ENCODE measurements around the gene SORBS1. TPM values are rescaled to one million over a fixed set of nuclear protein-coding genes. Genes with fewer than 3 reads are reported as not detected.

The SORBS1 gene
- polyA plus RNA-seq, 1 experiment, result 0.40 TPM

DNA sequence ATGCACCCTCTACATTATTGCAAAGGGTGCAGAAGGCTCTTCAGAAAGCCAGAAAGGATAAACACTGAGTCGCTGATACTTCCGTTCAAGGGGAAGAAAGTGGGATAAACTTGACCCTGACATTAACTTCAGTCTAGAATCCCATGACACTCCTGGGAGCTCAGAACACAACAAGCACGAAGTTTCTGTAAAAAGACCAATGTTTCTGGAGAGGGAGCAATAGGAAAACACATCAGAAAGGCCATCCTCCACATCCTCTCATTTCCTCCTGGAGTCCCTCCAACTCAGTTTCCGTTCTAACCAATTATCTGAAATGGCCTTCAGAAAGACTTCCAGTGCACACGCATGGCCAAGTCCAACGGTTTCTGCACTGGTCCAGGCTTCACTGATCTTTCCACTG lies 113.5 kb downstream of the SORBS1 start:
- H3K4me3 ChIP-seq (ENCODE audit: low read depth, low read length), result no peak overlapping the region
- H3K9me3 ChIP-seq (ENCODE audit: control insufficient read depth, insufficient read depth, low read length), result no peaks in the 10 kb centered on the region
- H3K27ac ChIP-seq (ENCODE audit: low read depth, low read length), result no peak overlapping the region
- CTCF ChIA-PET, result interaction anchor here (0.5 to 10.7 kb wide), 4 partner anchors 15 to 264 kb away, joined by 3 to 118 read pairs (median 6); no protein-coding TSS in a partner anchor
- POLR2A ChIA-PET, result no interaction called here
- H3K27me3 ChIP-seq (ENCODE audit: control insufficient read depth, insufficient read depth, low read length), result peaks cover 12% of the 10 kb centered on the region
- DNase-seq (ENCODE audit: low read depth, low spot score), result no peak
- TF ChIP-seq, protein P1, sequence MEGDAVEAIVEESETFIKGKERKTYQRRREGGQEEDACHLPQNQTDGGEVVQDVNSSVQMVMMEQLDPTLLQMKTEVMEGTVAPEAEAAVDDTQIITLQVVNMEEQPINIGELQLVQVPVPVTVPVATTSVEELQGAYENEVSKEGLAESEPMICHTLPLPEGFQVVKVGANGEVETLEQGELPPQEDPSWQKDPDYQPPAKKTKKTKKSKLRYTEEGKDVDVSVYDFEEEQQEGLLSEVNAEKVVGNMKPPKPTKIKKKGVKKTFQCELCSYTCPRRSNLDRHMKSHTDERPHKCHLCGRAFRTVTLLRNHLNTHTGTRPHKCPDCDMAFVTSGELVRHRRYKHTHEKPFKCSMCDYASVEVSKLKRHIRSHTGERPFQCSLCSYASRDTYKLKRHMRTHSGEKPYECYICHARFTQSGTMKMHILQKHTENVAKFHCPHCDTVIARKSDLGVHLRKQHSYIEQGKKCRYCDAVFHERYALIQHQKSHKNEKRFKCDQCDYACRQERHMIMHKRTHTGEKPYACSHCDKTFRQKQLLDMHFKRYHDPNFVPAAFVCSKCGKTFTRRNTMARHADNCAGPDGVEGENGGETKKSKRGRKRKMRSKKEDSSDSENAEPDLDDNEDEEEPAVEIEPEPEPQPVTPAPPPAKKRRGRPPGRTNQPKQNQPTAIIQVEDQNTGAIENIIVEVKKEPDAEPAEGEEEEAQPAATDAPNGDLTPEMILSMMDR (IDR thresholded peaks at IDR 0.05; ENCODE audit: low read depth, low read length), result no peak

DNA sequence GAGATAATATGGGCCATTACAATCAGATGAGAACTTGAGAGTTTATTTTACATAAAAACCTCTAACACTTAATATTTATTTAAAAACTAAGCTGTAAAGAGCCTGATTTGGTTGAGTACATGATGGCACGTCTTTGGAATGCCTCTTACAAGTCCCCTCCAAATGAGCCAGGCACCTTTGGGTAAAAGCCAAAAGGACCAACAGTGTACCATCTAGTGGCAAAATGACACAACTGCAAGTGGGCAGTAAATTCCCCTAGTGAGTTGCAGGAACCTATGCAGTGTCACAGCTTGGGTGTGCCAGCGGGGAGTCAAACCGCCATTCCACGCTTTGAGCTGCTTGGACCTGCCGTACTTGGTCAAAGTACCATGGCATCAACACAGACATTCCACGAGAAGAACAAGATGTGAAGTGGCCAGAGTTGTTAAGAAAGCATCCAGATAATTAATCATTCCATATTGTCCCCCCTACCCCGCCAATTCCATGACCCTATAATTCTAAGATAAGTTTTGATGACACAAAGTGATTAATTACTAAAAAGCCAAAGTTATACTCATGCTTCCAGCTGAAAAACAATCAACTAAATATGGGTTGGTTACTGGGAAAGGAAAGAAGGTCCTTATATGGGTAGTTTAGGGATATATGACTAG lies 115.2 kb downstream of the SORBS1 start:
- Histone ChIP-seq H3K27ac (ENCODE audit: low read depth, low read length) (no peak overlapping the region), H3K27me3 (ENCODE audit: control insufficient read depth, insufficient read depth, low read length) (peaks cover 8% of the 10 kb centered on the region), H3K4me3 (ENCODE audit: low read depth, low read length) (no peak overlapping the region), H3K9me3 (ENCODE audit: control insufficient read depth, insufficient read depth, low read length) (no peaks in the 10 kb centered on the region)
- ChIA-PET POLR2A (no interaction called here), CTCF (interaction anchor here (0.5 to 10.7 kb wide), 20 partner anchors 8 to 1224 kb away, joined by 3 to 118 read pairs (median 4); partner anchors contain the start of gene TCTN3)
- TF ChIP-seq, protein P1 (IDR thresholded peaks at IDR 0.05; ENCODE audit: low read depth, low read length), result peak; percentile 77
- DNase-seq (ENCODE audit: low read depth, low spot score), result peak; percentile 16

DNA sequence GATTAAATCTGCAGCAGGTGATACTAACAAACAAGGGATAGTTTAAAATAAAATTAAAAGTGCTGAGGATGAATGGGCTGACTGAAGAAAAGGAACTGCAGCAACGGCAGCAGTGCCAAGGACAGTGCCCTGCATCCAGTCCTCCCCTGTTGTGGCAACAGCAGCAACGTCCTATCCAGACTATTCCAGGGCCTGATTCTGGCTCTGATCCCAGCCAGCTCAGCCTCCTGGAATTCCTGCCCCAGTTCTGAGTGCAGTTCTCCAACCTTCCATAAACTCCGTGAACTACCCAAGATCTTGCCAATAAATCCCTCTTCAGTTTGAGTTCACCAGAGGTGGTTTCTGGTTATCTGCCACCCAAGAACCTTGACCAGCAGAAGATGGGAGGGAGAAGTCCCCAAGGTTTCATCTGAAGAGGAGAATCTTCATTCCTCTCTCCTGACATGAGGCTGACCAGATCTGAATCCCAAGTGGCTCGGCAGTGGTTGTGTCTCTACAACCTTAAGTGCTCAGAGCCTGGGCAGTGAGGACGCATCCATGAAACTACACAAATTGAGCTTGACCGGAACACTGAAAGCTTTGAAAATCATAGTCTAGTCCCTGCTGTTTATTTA lies 115.8 kb downstream of the SORBS1 start:
- no peak overlapping the region for H3K27ac ChIP-seq (ENCODE audit: low read depth, low read length)
- H3K27me3 ChIP-seq (ENCODE audit: control insufficient read depth, insufficient read depth, low read length), result peaks cover 8% of the 10 kb centered on the region
- TF ChIP-seq, protein P1 (IDR thresholded peaks at IDR 0.05; ENCODE audit: low read depth, low read length), result no peak
- H3K4me3 ChIP-seq (ENCODE audit: low read depth, low read length), result no peak overlapping the region
- peak; percentile 11 for DNase-seq (ENCODE audit: low read depth, low spot score)
- POLR2A ChIA-PET, result no interaction called here
- no peaks in the 10 kb centered on the region for H3K9me3 ChIP-seq (ENCODE audit: control insufficient read depth, insufficient read depth, low read length)
- CTCF ChIA-PET, result interaction anchor here (0.6 to 10.7 kb wide), 18 partner anchors 14 to 312 kb away, joined by 3 to 118 read pairs (median 4); partner anchors contain the start of gene TCTN3

DNA sequence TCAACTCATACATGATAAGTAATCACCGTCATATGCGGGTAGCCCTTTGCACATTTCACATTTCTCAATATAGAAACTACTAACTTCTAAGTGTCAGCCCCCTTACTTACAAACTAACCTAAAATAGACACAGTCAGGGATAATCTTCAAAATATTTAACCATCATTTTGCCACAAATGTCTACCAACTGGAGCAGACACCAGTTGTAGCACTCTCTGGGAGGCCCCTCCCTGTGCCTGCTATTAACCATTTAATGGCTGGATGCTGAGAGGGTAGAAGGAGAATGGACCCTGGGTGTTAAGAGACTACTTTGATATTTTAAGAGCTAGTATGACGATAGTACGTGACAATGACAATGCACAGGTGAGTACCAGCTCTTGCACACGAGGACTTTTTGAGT lies 116.4 kb downstream of the SORBS1 start:
- CTCF ChIA-PET, result interaction anchor here (0.6 to 10.7 kb wide), 6 partner anchors 13 to 311 kb away, joined by 3 to 118 read pairs (median 5); no protein-coding TSS in a partner anchor

More for the DNA sequence above, 116.4 kb downstream of the SORBS1 start:
- POLR2A ChIA-PET, result no interaction called here
- H3K9me3 ChIP-seq (ENCODE audit: control insufficient read depth, insufficient read depth, low read length), result no peaks in the 10 kb centered on the region
- H3K27me3 ChIP-seq (ENCODE audit: control insufficient read depth, insufficient read depth, low read length), result peaks cover 8% of the 10 kb centered on the region
- H3K27ac ChIP-seq (ENCODE audit: low read depth, low read length), result no peak overlapping the region
- TF ChIP-seq, protein P1 (IDR thresholded peaks at IDR 0.05; ENCODE audit: low read depth, low read length), result no peak
- H3K4me3 ChIP-seq (ENCODE audit: low read depth, low read length), result no peak overlapping the region
- no peak for DNase-seq (ENCODE audit: low read depth, low spot score)
